Measurements from ENCODE around the gene TRMT2A.

The TRMT2A gene

GRCh38 chr22:20132686-20133246, 15.7 kb upstream of the TRMT2A start:
- no peak for DNase-seq (ENCODE audit: low read depth in 2 of 2)

DNA sequence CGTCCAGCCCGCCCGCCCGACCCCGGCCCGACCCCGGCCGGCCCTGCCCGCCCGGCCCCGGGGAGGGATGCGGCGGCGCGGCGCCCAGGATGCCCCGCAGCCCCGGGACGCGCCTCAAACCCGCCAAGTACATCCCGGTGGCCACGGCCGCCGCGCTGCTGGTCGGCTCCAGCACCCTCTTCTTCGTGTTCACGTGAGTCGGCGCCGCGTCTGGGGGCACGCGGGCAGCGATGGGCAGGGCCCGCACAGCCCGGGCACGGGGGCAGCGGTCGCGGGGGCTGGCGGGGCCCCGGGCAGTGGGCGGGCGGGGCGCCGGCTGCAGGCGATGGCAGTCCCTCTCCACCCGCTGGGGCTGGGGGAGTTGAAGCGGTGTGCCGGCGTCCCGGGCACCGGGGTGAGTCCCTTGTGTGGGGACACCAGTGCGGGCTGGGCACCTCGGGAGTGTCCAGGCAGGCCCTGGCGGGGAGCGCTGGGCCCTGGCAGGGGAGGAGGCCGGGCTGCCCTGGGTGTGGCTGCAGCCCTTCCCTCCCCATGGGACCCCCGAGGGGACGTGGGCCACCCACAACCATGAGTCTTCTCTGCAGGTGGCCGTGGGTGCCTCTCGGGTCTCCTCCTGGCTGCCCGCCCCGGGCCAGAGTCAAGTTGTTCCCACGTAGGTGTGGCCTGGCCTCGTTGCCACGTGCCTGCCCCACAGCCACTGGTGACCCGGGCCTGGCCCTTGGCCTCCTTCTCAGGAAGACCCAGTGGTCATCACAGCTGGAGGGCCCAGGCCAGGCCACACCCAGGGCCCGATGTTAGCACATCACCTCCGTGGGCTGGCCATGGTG, 15.0 kb upstream of the TRMT2A start:
- no peak for DNase-seq (ENCODE audit: low read depth in 2 of 2)

DNA sequence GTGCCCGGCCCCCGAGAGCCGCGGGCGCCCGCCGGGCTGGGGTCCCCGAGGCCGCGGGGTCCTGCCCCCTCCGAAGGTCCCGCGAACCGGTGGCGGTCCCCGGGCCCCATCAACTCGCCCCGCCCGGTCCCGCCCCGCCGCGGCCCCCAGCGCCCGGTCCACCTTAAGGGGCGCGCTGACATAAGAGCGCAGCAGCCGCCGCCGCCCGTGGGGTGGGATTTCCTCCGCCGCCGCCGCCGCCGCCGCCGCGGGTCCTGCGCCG, 14.5 kb upstream of the TRMT2A start, which contains the start of gene ZDHHC8:
ZDHHC8 (plus strand) TSS at position 208 of the 262 bp plus-strand sequence. CDS start 144 bp downstream, outside the sequence.
- peak in 1 of 2 donors; percentile 48 for DNase-seq (ENCODE audit: low read depth in 2 of 2)

- DNase-seq (ENCODE audit: low read depth in 2 of 2): peak; percentile 70 to 73
These were observed 13.9 kb upstream of the TRMT2A start for GRCh38 chr22:20130731-20131596.

- no peak for DNase-seq (ENCODE audit: low read depth in 2 of 2)
These were observed 13.3 kb upstream of the TRMT2A start for GRCh38 chr22:20130319-20130718.

DNA sequence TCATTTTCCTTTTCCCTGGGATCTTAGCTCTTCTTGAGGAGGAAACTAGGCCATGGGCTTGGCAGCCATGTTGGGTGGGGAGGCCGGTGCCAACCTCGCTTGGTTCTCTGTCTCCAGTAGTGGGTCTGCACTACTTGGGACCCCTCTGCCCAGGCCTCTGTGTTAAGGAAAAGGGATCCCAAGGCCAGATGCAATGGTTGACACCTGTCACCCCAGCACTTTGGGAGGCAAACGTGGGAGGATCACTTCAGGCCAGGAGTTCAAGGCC, 12.7 kb upstream of the TRMT2A start:
- DNase-seq (ENCODE audit: low read depth in 2 of 2): no peak

DNA sequence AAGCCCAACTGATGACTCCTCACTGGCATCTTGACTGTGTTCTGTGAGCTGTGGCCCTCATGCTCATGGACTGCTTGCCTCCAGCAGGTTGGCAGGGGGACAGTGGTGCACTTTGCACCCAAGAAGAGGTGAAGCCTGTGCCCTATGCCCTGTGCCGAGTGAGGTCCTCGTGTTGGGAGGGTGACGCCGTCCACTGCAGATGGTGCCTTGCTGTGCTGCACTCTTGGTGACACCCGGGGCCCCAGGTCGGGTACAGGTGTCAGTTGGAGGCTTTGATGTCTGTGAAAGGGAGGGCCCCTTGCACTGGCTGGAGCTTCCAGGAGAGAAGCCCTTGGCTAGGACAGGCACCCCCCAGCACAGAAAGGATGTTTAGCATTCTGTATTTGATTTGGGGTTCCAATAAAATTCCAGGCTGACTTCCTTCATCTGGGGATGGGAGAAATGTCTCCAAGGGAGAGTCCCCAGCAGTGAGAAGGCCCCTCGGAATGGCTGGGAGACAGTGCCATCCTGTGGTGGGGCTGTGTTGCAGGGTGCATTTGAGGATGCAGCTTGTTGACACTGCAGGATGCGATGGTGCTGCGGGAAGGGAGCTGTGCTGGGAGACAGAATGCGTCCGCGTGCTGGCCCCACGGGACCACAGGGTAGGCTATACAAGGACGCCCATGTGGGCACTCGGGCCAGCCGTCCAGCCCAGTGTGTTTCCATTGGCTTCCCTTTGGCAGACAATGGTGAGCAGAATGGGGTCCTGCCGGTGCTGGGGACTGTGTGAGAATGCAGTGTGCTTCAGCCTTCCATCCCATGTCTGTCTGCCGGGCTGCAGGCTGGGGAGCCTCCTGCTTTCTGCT, 12.1 kb upstream of the TRMT2A start:
- peak in 1 of 2 donors; percentile 47 for DNase-seq (ENCODE audit: low read depth in 2 of 2)

DNA sequence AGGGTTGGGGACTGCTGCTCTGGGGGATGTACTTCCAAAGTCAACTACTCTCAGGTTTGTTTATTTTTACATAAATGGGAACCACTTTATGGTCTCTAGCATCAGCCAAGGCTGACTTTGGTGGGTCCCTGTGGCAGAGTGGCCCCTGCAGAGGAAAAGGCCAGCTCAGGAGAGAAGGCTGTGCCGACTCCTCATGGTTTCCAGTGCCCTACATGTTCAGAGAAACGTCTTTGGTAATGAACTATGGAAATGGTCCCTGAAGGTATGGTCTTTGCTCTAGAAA, 11.5 kb upstream of the TRMT2A start:
- DNase-seq (ENCODE audit: low read depth in 2 of 2): no peak

DNA sequence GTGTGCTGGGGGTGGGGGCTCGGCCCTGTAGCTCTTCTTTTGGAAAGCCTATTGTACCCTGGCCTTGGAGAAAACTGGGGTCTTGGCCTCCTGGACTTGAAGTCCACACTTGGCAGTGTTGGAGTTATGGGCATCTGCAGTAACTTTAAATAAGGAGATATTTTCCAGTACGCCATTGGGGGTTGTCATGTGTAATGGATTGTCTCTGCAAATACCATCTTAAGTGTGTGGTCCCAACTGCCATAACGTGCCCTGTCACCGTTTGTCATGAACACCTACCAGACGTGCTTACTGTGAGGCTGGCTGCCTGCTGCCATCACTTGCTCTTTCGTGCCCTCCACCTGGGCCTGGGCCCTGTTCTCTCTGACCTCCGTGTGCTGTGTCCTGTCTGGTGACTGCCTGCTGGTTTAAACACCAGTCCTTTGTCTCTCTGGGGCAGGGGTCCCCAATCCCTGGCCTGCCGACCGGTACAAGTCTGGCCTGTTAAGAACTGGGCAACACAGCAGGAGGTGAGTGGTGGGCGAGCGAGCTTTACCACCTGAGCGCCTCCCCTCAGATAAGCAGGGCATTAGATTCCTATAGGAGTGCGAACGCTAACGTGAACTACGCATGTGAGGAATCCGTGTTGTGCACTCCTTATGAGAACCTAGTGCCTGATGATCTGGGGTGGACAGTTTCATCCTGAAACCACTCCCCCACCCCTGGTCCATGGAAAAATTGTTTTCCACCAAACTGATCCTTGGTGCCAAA, 11.0 kb upstream of the TRMT2A start:
- DNase-seq (ENCODE audit: low read depth in 2 of 2): no peak

- DNase-seq (ENCODE audit: low read depth in 2 of 2): no peak
These were observed 10.4 kb upstream of the TRMT2A start for GRCh38 chr22:20127318-20127868.

DNA sequence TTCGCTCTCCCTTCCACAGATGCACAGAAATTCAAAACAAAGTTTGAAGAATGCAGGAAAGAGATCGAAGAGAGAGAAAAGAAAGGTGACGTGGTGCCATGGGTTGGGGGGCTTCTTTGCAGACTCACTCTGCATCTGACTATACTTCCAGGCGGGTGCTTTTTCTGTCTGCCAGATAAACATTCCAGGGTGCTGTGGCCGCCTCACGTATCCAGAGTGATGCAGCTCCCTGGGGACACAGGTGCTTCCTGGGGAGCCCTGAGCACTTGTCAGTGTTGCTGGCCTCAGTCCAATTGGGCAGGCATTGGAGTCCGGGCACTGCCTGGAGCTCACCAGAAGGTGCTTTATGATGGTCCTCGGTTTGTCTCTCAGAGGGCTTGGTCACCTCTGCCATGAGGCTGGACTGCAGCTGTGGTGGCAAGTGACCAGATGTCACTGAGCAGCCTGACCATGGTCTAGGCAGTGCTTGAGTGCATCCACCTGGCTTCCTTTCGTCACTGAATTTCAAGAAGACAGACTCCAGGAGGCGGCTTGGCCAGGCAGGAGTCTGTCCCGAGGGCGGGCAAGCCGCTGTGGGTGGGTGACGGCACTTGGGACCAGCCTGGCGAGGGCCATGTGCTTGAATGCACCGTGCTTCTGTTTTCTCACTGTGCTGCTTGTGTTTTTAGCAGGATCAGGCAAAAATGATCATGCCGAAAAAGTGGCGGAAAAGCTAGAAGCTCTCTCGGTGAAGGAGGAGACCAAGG, 9.4 kb upstream of the TRMT2A start:
- DNase-seq (ENCODE audit: low read depth in 2 of 2): no peak

DNA sequence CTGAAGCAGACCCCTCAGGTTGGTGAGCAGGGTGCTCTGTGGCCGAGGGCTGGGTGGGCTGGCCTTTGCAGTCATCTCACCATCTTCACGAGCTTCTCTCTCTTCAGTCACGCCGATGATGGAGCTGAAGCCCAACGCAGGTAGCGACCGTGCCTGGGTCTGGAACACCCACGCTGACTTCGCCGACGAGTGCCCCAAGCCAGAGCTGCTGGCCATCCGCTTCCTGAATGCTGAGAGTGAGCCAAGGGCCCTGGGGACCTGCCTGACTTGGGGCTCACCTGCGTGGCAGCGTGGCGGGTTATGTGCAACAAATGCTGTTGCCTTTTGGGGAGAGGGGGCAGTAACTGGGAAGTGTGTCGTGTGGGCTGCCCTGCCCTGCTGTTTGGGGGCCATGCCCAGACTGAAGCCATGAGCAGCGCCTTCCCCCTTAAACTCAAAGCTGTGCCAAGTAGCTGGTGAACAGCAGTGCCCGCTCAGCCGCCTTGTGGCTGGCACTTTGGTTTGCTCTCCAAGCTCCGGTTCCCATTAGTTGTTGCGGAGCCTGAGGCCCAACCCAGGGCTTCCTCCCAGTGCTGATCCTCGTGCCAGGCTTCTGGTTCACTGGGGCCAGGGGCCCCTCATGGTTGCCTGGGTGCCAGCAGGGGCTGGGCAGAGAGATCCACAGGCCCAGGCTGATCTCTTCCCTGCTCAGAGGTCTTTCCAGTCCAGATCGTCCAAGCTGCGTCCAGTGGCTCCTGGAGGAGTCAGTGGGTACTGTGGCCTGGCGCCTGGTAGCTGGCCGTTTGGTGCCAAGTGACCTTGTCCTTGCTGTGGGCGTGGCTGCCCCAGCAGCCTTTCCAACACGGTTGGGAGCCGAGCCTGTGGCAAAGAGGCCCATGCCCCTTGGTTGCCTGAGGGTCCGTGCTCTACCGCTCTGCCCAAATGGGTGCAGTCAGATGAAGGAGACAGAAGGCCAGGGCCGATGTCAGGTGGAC, 8.5 kb upstream of the TRMT2A start:
- no peak for DNase-seq (ENCODE audit: low read depth in 2 of 2)

DNA sequence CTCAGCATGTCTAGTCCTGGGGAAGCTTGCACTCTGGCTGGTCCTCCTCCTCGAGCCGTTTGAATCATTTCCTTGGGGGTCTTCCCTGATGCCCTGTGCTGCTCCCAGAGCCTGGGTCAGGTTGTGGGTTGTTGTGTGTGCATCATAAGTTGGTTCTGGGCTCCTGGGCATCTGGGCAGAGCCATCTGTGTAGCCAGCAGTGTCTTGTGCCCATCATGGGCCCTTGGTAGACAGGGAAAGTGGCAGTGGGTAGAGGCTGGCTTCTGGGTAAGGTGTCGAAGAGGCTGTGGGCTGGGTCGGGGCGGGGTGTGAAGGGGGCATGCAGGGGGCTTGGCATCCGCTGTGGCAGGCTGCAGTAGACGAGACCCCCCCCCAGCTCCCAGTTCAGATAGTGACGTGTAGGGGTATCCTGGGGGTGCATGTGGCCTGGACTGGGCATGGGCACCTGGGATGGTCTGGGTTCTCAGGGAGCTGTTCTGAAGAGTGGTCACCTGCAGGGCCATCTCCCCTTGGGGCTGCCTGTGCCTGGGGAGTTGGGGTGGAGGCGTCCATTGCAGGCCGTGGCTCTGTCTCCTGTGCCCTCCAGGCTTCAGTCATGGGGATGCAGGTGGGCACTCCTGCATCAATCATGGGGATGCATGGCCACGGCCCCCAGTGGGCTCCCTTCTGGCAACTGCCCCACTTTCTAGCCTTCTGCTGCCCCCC, 7.2 kb upstream of the TRMT2A start:
- DNase-seq (ENCODE audit: low read depth in 2 of 2): no peak

DNA sequence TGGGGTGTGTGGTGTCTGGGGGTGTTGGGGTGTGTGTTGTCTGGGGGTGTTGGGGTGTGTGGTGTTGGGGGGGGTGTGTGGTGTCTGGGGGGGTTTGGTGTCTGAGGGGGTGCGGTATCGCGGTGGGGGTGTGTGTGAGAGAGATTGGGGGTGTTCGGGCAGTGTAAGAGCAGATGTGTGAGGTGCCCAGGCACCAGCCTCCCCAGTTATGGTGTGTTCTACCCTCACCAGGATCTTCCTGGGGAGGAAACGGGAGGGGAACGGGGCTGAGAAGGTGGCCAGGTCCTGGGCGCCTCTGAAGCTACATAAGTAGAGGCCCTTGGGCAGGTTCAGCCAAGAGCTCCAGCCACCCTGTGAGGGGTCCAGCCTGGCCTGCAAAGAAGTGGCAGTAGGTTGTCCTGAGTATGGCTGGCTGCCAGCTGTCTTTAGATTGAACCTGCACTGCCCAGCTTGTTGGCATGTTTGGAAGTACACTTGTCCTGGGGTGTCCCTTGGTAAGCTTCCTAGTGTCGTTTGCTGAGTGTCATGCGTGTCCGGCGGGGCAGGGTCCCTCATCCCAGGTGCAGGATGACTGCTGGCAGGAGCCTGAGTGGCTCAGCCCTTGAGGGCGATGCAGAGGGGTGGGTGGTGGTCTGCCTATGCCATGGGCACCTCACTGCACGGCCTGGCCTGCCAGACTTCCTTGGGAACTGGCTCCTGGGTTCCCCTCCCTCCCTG, 6.5 kb upstream of the TRMT2A start:
- no peak for DNase-seq (ENCODE audit: low read depth in 2 of 2)

GRCh38 chr22:20121856-20122415, 4.9 kb upstream of the TRMT2A start:
- DNase-seq (ENCODE audit: low read depth in 2 of 2): no peak

- DNase-seq (ENCODE audit: low read depth in 2 of 2): no peak
These were observed 1.4 kb upstream of the TRMT2A start for GRCh38 chr22:20118300-20119020.

Data from activated CD4-positive, alpha-beta T cell treated with anti-CD3 and anti-CD28 coated beads for 24 hours (primary cell).